Measurements from ENCODE around the gene ZNF33B. TPM values are rescaled to one million over a fixed set of nuclear protein-coding genes. Genes with fewer than 3 reads are reported as not detected.
A peak's percentile ranks its signal among the peaks of the same experiment; 100 is the strongest.
"Not testable (repeated sequence)": the region's sequence is repeated elsewhere in the genome, so short reads cannot be mapped to it uniquely, and the experiment has no call there.

ZNF33B gene
- total RNA-seq, 1 donor from 2014 or later, result 13.0 TPM

DNA sequence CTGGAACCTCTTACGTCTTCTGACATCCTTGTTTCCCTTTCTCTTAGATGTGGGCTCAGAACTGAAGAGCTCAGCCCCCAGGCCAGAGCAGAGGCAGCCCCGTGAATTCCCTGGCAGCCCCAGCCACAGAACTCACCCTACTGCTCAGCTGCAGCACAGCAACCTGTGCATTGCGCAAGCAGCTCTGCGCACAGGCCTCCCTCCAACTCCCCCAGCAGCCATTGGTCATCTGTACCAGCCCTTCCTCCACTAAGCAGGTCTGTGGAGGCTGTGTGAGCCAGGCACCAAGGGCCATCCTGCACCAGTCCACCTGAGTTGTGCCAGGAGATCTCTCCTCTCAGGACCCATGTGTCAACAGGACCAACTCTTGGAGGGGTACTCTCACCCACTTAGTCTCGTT, 54.5 kb downstream of the ZNF33B start:
- no peak for DNase-seq (ENCODE audit: low read depth)
- H3K4me3 ChIP-seq (ENCODE audit: low read depth, low read length), result no peak overlapping the region
- TF ChIP-seq, protein P1, sequence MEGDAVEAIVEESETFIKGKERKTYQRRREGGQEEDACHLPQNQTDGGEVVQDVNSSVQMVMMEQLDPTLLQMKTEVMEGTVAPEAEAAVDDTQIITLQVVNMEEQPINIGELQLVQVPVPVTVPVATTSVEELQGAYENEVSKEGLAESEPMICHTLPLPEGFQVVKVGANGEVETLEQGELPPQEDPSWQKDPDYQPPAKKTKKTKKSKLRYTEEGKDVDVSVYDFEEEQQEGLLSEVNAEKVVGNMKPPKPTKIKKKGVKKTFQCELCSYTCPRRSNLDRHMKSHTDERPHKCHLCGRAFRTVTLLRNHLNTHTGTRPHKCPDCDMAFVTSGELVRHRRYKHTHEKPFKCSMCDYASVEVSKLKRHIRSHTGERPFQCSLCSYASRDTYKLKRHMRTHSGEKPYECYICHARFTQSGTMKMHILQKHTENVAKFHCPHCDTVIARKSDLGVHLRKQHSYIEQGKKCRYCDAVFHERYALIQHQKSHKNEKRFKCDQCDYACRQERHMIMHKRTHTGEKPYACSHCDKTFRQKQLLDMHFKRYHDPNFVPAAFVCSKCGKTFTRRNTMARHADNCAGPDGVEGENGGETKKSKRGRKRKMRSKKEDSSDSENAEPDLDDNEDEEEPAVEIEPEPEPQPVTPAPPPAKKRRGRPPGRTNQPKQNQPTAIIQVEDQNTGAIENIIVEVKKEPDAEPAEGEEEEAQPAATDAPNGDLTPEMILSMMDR (conservative IDR thresholded peaks at IDR 0.05; ENCODE audit: low read depth, low read length), result no peak

- DNase-seq (ENCODE audit: low read depth), result no peak
- no peak overlapping the region for H3K4me3 ChIP-seq (ENCODE audit: low read depth, low read length)
- TF ChIP-seq, protein P1 (conservative IDR thresholded peaks at IDR 0.05; ENCODE audit: low read depth, low read length), result no peak
These were observed 60.4 kb downstream of the ZNF33B start for GRCh38 chr10:42578019-42578418.

- TF ChIP-seq, protein P1 (conservative IDR thresholded peaks at IDR 0.05; ENCODE audit: low read depth, low read length), result no peak
- DNase-seq (ENCODE audit: low read depth), result no peak
These were observed 62.0 kb downstream of the ZNF33B start for GRCh38 chr10:42576338-42576737.

GRCh38 chr10:42574336-42574735, 64.0 kb downstream of the ZNF33B start:
- TF ChIP-seq, protein P1 (conservative IDR thresholded peaks at IDR 0.05; ENCODE audit: low read depth, low read length), result no peak
- DNase-seq (ENCODE audit: low read depth), result no peak
- H3K4me3 ChIP-seq (ENCODE audit: low read depth, low read length), result no peak overlapping the region

More at GRCh38 chr10:42576338-42576737, 62.0 kb downstream of the ZNF33B start:
- no peak overlapping the region for H3K4me3 ChIP-seq (ENCODE audit: low read depth, low read length)

GRCh38 chr10:42556931-42557330, 81.4 kb downstream of the ZNF33B start:
- TF ChIP-seq, protein P1 (conservative IDR thresholded peaks at IDR 0.05; ENCODE audit: low read depth, low read length), result no peak
- H3K4me3 ChIP-seq (ENCODE audit: low read depth, low read length), result no peak overlapping the region
- no peak for DNase-seq (ENCODE audit: low read depth)

DNA sequence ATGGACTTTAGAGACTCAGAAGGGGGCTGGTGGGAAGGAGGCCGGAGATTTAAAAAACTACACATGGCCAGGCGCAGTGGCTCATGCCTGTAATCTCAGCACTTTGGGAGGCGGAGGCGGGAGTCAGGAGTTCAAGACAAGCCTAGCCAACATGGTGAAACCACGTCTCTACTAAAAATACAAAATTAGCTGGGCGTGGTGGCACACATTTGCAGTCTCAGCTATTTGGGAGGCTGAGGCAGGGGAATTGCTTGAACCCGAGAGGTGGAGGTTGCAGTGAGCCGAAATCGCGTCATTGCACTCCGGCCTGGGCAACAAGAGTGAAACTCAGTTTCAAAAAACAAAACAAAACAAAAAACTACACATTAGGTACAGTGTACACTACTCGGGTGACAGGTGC, 84.8 kb downstream of the ZNF33B start:
- not testable (repeated sequence) for DNase-seq (ENCODE audit: low read depth)
- H3K4me3 ChIP-seq (ENCODE audit: low read depth, low read length), result peak overlapping the region; percentile 67

GRCh38 chr10:42553064-42553407, 85.3 kb downstream of the ZNF33B start:
- DNase-seq (ENCODE audit: low read depth), result no peak
- TF ChIP-seq, protein P1 (conservative IDR thresholded peaks at IDR 0.05; ENCODE audit: low read depth, low read length), result no peak
- H3K4me3 ChIP-seq (ENCODE audit: low read depth, low read length), result peak overlapping the region; percentile 67

All from epithelial cell of proximal tubule (primary cell).